Subcutaneous adipose tissue (tissue), 4 donors: Measurements from ENCODE around the gene DCLK1. TPM values are rescaled to one million over a fixed set of nuclear protein-coding genes. Genes with fewer than 3 reads are reported as not detected.

Experiments used
- total RNA-seq, 4 donors: library from RNA; depleted of rRNA; stranded (reverse); fragments of >200 nt; gene quantifications; one replicate each; pipeline ENCODE4 v1.1.0, GENCODE V29; 2016
- TF ChIP-seq, protein P1 (sequence below): fragments of 450-650 bp; IDR thresholded peaks from one replicate; pipeline ENCODE4 v1.5.1; 2016; ENCODE audit warnings: low read depth, mild to moderate bottlenecking, control low read depth, antibody characterized with exemption, moderate library complexity

The DCLK1 gene
- total RNA-seq, 4 donors from 2014 or later, result 78.9 to 116 (median 106) TPM

- TF ChIP-seq, protein P1, sequence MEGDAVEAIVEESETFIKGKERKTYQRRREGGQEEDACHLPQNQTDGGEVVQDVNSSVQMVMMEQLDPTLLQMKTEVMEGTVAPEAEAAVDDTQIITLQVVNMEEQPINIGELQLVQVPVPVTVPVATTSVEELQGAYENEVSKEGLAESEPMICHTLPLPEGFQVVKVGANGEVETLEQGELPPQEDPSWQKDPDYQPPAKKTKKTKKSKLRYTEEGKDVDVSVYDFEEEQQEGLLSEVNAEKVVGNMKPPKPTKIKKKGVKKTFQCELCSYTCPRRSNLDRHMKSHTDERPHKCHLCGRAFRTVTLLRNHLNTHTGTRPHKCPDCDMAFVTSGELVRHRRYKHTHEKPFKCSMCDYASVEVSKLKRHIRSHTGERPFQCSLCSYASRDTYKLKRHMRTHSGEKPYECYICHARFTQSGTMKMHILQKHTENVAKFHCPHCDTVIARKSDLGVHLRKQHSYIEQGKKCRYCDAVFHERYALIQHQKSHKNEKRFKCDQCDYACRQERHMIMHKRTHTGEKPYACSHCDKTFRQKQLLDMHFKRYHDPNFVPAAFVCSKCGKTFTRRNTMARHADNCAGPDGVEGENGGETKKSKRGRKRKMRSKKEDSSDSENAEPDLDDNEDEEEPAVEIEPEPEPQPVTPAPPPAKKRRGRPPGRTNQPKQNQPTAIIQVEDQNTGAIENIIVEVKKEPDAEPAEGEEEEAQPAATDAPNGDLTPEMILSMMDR, result no peak
Observed at GRCh38 chr13:35720690-35721554, 410.3 kb downstream of the DCLK1 start.

GRCh38 chr13:35720290-35720689 is 410.9 kb downstream of the DCLK1 start:
- TF ChIP-seq, protein P1, result no peak

Other genes with a start within 250 kb of the DCLK1 start
- under 1 TPM in 1 of 4 donors, not detected in 3; 0.98 TPM for gene SOHLH2, start 83.2 kb upstream of the DCLK1 start, total RNA-seq
- gene CCDC169, start 166.4 kb upstream of the DCLK1 start, total RNA-seq, result under 1 TPM in 2 of 4 donors, not detected in 2; 0.22 to 0.51 TPM
- 100 to 1,000 TPM in 1 of 4 donors, 10 to 100 TPM in 3; 79.1 to 117 (median 89.6) TPM for gene SPART, start 215.0 kb upstream of the DCLK1 start, total RNA-seq